A549 treated with CORT108297 at 1 μM for 4 hours (cell line): ENCODE measurements around the gene PJVK. TPM values are rescaled to one million over a fixed set of nuclear protein-coding genes. Genes with fewer than 3 reads are reported as not detected.

Experiments
- total RNA-seq: library from RNA; stranded (reverse); fragments of 200-300 nt; extraction: Qiagen RNA extraction; gene quantifications from 5 replicates; pipeline ENCODE4 v1.2.3, GENCODE V29; 2022

PJVK gene, protein sequence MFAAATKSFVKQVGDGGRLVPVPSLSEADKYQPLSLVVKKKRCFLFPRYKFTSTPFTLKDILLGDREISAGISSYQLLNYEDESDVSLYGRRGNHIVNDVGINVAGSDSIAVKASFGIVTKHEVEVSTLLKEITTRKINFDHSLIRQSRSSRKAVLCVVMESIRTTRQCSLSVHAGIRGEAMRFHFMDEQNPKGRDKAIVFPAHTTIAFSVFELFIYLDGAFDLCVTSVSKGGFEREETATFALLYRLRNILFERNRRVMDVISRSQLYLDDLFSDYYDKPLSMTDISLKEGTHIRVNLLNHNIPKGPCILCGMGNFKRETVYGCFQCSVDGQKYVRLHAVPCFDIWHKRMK
- total RNA-seq = 1.1 to 1.5 TPM (median 1.3 TPM) in 5 replicates

DNA sequence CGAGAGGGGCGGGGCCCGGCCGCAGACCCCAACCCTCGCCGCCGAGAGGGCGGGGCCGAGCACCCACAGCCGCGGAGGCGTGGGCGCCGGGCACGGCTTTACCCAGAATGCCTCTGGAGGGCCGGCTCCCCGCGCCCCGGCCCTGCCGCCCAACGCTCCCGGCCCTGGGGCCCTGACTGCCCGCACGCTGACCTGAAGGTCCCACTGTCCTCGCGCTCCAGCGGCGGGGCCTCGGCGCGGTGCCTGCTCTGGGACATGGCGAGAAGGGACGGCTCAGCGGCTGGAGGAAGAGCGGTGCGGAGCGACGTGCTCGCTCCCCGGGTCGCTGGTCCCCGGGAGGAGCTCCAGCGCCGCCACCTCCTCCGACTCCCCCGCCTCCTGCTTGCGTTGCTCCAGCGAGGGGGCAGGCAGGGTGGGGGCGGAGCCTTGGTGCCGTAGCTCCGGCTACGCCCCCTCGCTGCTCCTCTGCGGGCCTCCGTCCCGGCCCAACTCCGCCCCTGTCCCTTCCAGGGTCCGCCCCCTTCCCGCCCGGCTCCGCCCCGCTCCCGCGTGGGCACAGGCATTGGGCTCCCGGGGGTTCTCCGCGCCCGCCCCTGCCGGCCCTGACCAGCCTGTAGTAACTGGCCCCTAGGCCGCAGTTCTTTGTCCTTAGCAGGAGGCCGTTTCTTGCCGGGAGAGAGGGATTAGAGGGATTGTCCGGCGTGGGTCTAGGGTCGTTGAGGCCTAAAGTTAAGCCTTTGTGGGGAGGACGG is at the start of gene PJVK, which contains the start of gene PRKRA:
Gene PJVK, plus strand, starts transcription at position 605 of the 752 bp plus-strand sequence. CDS start 2,032 bp downstream, outside the sequence.
Gene PRKRA, minus strand, starts transcription at position 402 of the 752 bp plus-strand sequence. Its CDS starts 145 bp downstream, at position 257.

DNA sequence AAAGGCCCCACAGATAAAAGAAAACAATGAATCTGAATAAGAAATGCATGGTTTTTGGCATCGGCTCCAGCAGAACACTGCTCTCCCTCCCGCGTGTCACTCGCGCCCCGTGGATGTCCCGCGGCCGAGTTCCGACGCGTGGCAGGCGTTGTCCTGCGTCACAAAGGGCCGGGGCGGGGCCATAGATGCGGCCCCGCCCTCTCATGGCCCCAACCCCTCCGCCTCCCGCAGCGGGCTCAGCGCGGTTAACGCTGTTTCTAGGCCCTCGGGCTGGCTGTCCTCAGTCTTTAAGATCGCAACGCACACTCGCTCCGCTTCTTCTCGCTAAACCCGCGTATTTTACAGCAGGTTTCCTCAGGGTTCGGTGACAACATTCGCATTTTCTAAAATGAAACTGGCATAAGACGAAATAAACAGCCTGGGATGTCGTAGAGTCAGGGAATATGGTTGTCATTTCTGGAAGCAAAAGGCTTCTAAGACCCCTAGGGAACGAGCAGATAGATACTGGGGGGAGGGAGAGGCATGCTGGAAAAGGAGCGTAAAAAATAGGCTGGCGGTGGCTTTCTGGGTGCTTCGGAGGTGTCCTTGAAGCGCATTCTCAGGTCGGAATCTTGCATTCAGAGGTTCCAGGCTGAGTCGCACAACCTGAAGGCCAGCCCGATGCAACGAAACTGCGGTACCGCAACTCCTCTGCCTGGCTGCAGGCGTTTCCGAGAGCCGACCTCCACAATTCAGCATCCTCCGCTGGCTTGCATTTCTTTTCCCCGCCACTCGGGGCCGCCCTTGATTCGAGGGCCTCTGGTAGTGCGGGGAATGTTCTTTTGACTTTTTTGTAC is 27.5 kb downstream of the PJVK start, which contains the start of gene FKBP7:
Gene FKBP7, minus strand, starts transcription at position 162 of the 836 bp plus-strand sequence. Its CDS starts 101 bp downstream, at position 61.

DNA sequence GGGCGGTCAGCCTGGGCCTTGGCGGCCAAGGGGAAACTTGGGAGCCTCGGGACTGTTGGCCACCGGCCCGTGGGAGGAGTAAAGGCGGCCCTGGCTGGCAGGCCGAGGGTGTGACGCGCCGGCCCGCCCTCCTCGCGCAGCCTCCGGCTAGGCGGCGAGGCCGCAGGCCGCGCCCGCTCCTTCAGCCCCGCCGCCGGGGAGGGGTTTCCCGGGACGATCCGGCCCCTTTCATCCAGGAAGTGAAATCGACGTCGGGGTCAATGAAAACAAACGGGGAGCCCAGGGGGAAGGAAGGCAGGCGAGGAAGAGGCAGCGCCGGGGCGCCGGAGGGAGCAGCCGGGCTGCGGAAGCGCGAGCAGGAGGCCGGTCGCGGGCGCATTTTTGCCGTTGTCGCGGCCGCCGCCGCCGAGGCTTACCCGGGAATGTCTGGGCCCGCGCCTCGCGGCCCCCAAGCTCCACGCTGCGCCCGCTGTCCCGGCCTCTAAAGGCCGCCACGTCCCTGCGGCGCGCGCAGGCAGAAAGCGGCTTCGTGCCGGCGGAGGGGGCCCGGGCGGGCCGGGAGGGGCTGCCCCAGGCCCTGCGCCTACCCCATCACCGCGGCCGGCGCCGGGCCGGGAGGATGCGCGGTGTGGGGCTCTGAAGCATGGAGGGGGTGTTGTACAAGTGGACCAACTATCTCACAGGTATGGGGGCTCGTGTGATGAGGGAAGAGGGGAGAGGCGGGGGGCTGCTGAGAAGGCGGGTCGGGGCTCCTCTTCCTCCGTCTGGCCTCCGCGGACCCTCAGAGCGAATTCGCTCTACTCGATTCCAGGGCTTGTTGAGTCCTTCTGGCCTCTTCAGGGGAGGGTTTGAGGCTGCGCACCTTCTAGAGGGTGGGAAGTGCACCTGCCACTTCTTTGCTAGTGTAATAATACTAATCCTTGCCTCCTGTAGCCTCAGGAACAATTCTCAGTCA is 29.3 kb downstream of the PJVK start, which contains the start of gene PLEKHA3:
Gene PLEKHA3, plus strand, starts transcription at position 231 of the 955 bp plus-strand sequence. Its CDS starts 413 bp downstream, at position 644.

Other genes with a start within 250 kb of the PJVK start
- gene PRKRA, start 203 bp upstream of the PJVK start, total RNA-seq = 28.2 to 34.1 TPM (median 30.3 TPM) in 5 replicates
- gene FKBP7, start 27.2 kb downstream of the PJVK start, total RNA-seq = 5.9 to 13.5 TPM (median 9.8 TPM) in 5 replicates
- 9.2 to 20.1 TPM (median 16.6 TPM) in 5 replicates for gene PLEKHA3, start 29.1 kb downstream of the PJVK start, total RNA-seq